Suprapubic skin (tissue), 4 donors: ENCODE data around the gene SLX9. TPM values are rescaled to one million over a fixed set of nuclear protein-coding genes. Genes with fewer than 3 reads are reported as not detected.
A peak's percentile ranks its signal among the peaks of the same experiment; 100 is the strongest.

ENCODE experiments used
- DNase-seq, 2 donors: peaks; one replicate each; pipeline ENCODE4 v3.0.0-alpha.2; 2019; ENCODE audit warnings: low spot score in 2 of 2
- H3K27ac ChIP-seq: fragments of 200-600 bp; sonication (generic); one replicate; pipeline ENCODE4 v1.5.1; 2019
- H3K27me3 ChIP-seq: fragments of 200-600 bp; sonication (generic); one replicate; pipeline ENCODE4 v1.5.1; 2019
- H3K36me3 ChIP-seq: fragments of 200-600 bp; sonication (generic); one replicate; pipeline ENCODE4 v1.5.1; 2019
- H3K4me1 ChIP-seq: fragments of 200-600 bp; sonication (generic); one replicate; pipeline ENCODE4 v1.5.1; 2019
- H3K4me3 ChIP-seq: fragments of 200-600 bp; sonication (generic); one replicate; pipeline ENCODE4 v1.5.1; 2019; ENCODE audit warnings: mild to moderate bottlenecking
- H3K9me3 ChIP-seq: fragments of 200-600 bp; sonication (generic); one replicate; pipeline ENCODE4 v1.5.1; 2019
- CTCF ChIP-seq, 2 donors: fragments of 200-600 bp in 1 of 2; fragments of 450-650 bp in 1 of 2; sonication (generic) in 1 of 2; IDR thresholded peaks; one replicate each; pipeline ENCODE4 v1.5.1; 2016 to 2019; ENCODE audit warnings: antibody characterized with exemption in 2 of 2, mild to moderate bottlenecking in 1 of 2, moderate library complexity in 1 of 2
- EP300 ChIP-seq: sonication (generic); formaldehyde crosslinking; IDR thresholded peaks from one replicate; pipeline ENCODE4 v1.6.1; 2017; ENCODE audit warnings: antibody characterized with exemption
- POLR2A ChIP-seq, 2 donors: fragments of 450-650 bp; IDR thresholded peaks; one replicate each; pipeline ENCODE4 v1.6.1; 2017; ENCODE audit warnings: antibody characterized with exemption in 2 of 2, mild to moderate bottlenecking in 2 of 2, moderate library complexity in 2 of 2
- POLR2AphosphoS5 ChIP-seq, 3 donors: sonication (generic); formaldehyde crosslinking; IDR thresholded peaks; one replicate each; pipeline ENCODE4 v1.6.1; 2017; ENCODE audit warnings: antibody characterized with exemption in 3 of 3
- WGBS: methylation state at CpG from one replicate; pipeline ENCODE4 v1.1.5; 2018; 5-methylcytosine and 5-hydroxymethylcytosine counted together
- total RNA-seq, 4 donors: library from RNA; depleted of rRNA; stranded (reverse); fragments of >200 nt; gene quantifications; one replicate each; pipeline ENCODE4 v1.1.0, GENCODE V29; 2016

Gene SLX9, protein sequence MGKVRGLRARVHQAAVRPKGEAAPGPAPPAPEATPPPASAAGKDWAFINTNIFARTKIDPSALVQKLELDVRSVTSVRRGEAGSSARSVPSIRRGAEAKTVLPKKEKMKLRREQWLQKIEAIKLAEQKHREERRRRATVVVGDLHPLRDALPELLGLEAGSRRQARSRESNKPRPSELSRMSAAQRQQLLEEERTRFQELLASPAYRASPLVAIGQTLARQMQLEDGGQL
- 10 to 100 TPM; 13.4 to 16.9 (median 14.4) TPM for total RNA-seq

DNA sequence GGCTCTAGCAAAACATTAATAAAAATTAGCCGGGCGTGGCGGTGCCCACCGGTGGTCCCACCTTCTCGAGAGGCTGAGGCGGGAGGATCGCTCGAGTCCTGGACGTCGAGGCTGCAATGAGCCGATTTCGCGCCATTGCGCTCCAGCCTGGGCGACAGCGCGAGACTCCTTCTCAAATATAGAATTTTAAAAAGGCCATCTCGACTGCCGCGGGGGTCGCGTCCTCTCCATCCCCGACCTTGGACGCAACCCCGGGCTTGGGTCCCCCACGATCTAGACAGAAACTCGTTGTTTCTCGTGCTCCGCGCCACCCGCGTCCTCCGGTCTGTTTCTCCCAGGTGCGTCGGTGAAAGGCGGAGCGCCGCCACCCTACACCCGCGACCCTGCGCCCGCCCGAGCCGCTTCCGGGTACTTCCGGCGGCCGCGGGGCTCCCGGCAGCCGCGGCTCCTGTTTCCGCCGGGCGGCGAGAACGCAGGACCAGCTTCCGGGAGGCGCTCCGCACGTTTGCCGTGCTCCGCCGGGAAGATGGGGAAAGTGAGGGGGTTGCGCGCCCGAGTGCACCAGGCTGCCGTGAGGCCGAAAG is at the start of gene SLX9:
Gene SLX9 (plus strand): TSS at position 498 of the 584 bp plus-strand sequence. CDS start 29 bp downstream, at position 527.
- no peaks in the 10 kb centered on the region for H3K9me3 ChIP-seq
- TF ChIP-seq POLR2AphosphoS5 (IDR thresholded peaks at IDR 0.05) (peak in 2 of 3 donors; percentile 76 to 81), CTCF (IDR thresholded peaks at IDR 0.05) (no peak)
- WGBS = 11% methylated on average over 15 of the region's 69 CpGs
- H3K27ac ChIP-seq = peak within 1 kb of the TSS; percentile 88
- H3K36me3 ChIP-seq = peaks cover 14% of the 10 kb centered on the region
- H3K27me3 ChIP-seq = peaks cover 5% of the 10 kb centered on the region
- peak; percentile 81 to 85 for DNase-seq
- H3K4me3 ChIP-seq = peak within 1 kb of the TSS; percentile 90
- H3K4me1 ChIP-seq = peaks cover 36% of the 10 kb centered on the region

GRCh38 chr21:44890338-44890931 is 49.4 kb upstream of the SLX9 start:
- no peak overlapping the region for H3K27ac ChIP-seq
- no peaks in the 10 kb centered on the region for H3K36me3 ChIP-seq
- WGBS = 50% methylated on average over 8 of the region's 24 CpGs
- no peak overlapping the region for H3K4me3 ChIP-seq
- DNase-seq = no peak
- TF ChIP-seq POLR2A (IDR thresholded peaks at IDR 0.05) (no peak), EP300 (no peak), CTCF (IDR thresholded peaks at IDR 0.05) (no peak), POLR2AphosphoS5 (IDR thresholded peaks at IDR 0.05) (no peak)
- H3K4me1 ChIP-seq = peaks cover 16% of the 10 kb centered on the region
- no peaks in the 10 kb centered on the region for H3K9me3 ChIP-seq
- peaks cover 15% of the 10 kb centered on the region for H3K27me3 ChIP-seq

DNA sequence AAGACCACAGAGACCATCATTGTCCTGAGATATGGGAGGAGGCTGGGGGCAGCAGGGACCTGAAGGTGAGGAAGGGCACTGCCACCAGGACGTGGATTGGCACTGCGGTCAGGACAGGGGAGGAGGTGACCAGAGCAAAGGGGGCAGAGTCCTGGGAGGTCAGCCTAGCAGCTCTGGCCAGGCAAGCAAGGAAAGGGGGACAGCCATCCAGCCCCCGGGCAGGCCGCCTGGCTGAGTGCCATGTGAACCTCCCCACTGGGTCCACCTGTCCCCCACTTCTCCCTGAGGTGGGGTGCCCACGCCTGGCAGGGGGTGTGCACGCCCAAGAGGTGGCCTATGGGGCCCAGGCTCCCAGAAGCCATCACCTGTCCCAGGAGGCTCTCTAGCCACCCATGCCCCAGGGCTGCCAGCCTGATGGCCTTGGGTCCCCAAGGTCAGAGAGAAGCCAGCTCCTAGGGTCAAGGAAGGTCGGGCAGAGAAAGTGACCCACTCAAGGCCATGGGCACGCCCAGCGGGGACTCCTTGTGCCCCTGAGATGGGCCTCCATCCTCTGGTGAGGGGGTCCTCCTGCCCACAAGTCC is 48.8 kb upstream of the SLX9 start:
- WGBS = 75% methylated on average over 7 of the region's 9 CpGs
- peaks cover 16% of the 10 kb centered on the region for H3K4me1 ChIP-seq
- no peaks in the 10 kb centered on the region for H3K36me3 ChIP-seq
- no peak overlapping the region for H3K27ac ChIP-seq
- H3K4me3 ChIP-seq = no peak overlapping the region
- TF ChIP-seq POLR2AphosphoS5 (IDR thresholded peaks at IDR 0.05) (no peak), EP300 (no peak), CTCF (IDR thresholded peaks at IDR 0.05) (no peak), POLR2A (IDR thresholded peaks at IDR 0.05) (no peak)
- DNase-seq = no peak
- H3K27me3 ChIP-seq = peaks cover 15% of the 10 kb centered on the region
- H3K9me3 ChIP-seq = no peaks in the 10 kb centered on the region

DNA sequence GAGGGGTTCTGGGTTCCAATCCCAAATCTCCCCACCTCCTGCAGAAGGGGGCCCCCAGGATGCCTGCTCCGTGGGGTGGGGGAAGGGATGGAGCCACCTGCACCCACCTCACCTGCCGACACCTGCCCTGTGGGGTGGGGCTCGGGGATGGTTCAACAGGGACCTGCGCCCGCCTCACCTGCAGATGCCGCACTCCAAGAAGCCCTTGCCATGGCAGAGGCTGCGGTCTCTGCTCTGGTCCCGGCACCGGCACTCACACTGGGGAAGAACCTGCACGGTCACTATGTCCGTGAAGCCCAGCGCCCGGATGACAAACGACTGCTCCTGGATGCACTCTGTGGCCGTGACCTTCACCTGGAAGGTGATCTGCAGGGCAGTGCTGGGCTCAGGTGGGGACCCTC is 48.2 kb upstream of the SLX9 start:
- Histone ChIP-seq H3K36me3 (no peaks in the 10 kb centered on the region), H3K27ac (no peak overlapping the region), H3K9me3 (no peaks in the 10 kb centered on the region), H3K4me3 (no peak overlapping the region), H3K4me1 (peaks cover 16% of the 10 kb centered on the region), H3K27me3 (peaks cover 15% of the 10 kb centered on the region)
- WGBS = 67% methylated on average over 1 of the region's 15 CpGs
- TF ChIP-seq CTCF (IDR thresholded peaks at IDR 0.05) (no peak), EP300 (no peak), POLR2A (IDR thresholded peaks at IDR 0.05) (no peak), POLR2AphosphoS5 (IDR thresholded peaks at IDR 0.05) (no peak)
- no peak for DNase-seq

- Histone ChIP-seq H3K4me1 (peaks cover 16% of the 10 kb centered on the region), H3K36me3 (no peaks in the 10 kb centered on the region), H3K27me3 (peaks cover 15% of the 10 kb centered on the region), H3K4me3 (no peak overlapping the region), H3K9me3 (no peaks in the 10 kb centered on the region), H3K27ac (no peak overlapping the region)
- WGBS = 80% methylated on average over 17 of the region's 19 CpGs
- DNase-seq = no peak
- TF ChIP-seq EP300 (no peak), CTCF (IDR thresholded peaks at IDR 0.05) (no peak), POLR2A (IDR thresholded peaks at IDR 0.05) (no peak), POLR2AphosphoS5 (IDR thresholded peaks at IDR 0.05) (no peak)
Observed at GRCh38 chr21:44892095-44892494, 47.7 kb upstream of the SLX9 start.
